Amygdala (tissue), 56 donors: ENCODE measurements around the gene COX4I2.

Source experiments
- DNase-seq, 56 donors: peaks; one replicate each; lab custom pipeline; 2025; lab: John Stamatoyannopoulos, UW

The COX4I2 gene

GRCh38 chr20:31689141-31689540 is 51.4 kb downstream of the COX4I2 start:
- DNase-seq = no peak

GRCh38 chr20:31690124-31690666 is 52.5 kb downstream of the COX4I2 start:
- DNase-seq = no peak

- no peak for DNase-seq
Observed at GRCh38 chr20:31691646-31692275, 54.0 kb downstream of the COX4I2 start.

GRCh38 chr20:31693402-31693801 is 55.7 kb downstream of the COX4I2 start:
- DNase-seq = no peak

GRCh38 chr20:31693987-31694661 is 56.4 kb downstream of the COX4I2 start:
- DNase-seq = no peak
